OCI-LY3 (cell line): ENCODE data around the gene NT5DC1.

Experiments
- EZH2phosphoT487 ChIP-seq: fragments of 200-600 bp; shearing (Covaris generic); IDR thresholded peaks from 2 replicates; pipeline ENCODE4 v1.6.1; 2018; ENCODE audit warnings: antibody characterized with exemption, mixed run types, low read depth
- TF ChIP-seq, protein P1 (sequence below): fragments of 200-600, 300-600 bp; sonication (generic); IDR thresholded peaks from 2 replicates; pipeline ENCODE4 v1.5.1; 2014; ENCODE audit warnings: antibody characterized with exemption, low read length, low read depth

GRCh38 chr6:116292553-116292952, 191.9 kb downstream of the NT5DC1 start:
- TF ChIP-seq EZH2phosphoT487, result no peak
- TF ChIP-seq, protein P1, sequence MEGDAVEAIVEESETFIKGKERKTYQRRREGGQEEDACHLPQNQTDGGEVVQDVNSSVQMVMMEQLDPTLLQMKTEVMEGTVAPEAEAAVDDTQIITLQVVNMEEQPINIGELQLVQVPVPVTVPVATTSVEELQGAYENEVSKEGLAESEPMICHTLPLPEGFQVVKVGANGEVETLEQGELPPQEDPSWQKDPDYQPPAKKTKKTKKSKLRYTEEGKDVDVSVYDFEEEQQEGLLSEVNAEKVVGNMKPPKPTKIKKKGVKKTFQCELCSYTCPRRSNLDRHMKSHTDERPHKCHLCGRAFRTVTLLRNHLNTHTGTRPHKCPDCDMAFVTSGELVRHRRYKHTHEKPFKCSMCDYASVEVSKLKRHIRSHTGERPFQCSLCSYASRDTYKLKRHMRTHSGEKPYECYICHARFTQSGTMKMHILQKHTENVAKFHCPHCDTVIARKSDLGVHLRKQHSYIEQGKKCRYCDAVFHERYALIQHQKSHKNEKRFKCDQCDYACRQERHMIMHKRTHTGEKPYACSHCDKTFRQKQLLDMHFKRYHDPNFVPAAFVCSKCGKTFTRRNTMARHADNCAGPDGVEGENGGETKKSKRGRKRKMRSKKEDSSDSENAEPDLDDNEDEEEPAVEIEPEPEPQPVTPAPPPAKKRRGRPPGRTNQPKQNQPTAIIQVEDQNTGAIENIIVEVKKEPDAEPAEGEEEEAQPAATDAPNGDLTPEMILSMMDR, result no peak
